HepG2 (cell line): ENCODE results near the gene DCDC2C. TPM values are rescaled to one million over a fixed set of nuclear protein-coding genes. Genes with fewer than 3 reads are reported as not detected.

Experiments
- ATAC-seq: fragments of 200-7000 bp; cut with Tn5 transposase; 3 replicates; pipeline ENCODE4 v1.9.1; 2020; ENCODE audit warnings: mild to moderate bottlenecking, moderate library complexity
- BruUV-seq: library from RNA; stranded (reverse); fragments of 400-500 nt; replicated peaks from 2 replicates; lab custom pipeline; 2021; lab: Mats Ljungman, UMichigan
- CTCF ChIA-PET: fragments of 300-600 bp; formaldehyde crosslinking; extraction: SDS; loops from one replicate; lab custom pipeline; 2021; ENCODE audit warnings: low total read pairs, inconsistent platforms, low intra/inter-chr PET ratio; lab: Yijun Ruan, JAX
- POLR2A ChIA-PET: fragments of 350-600 bp; sonication (Branson Sonifier 250); formaldehyde crosslinking; loops from one replicate; lab custom pipeline; 2020; ENCODE audit warnings: antibody characterized with exemption, inconsistent platforms; lab: Yijun Ruan, JAX
- DNase-seq: peaks from one replicate; pipeline ENCODE4 v3.0.0-alpha.2; 2015; ENCODE audit warnings: low spot score
- FAIRE-seq: peaks from 3 replicates; lab custom pipeline; 2011; peaks lifted over from hg19 to GRCh38; lab: Jason Lieb, UNC
- H2AFZ ChIP-seq: one replicate; pipeline ENCODE4 v1.6.1; 2011; ENCODE audit warnings: low read length, inconsistent platforms
- H3K27ac ChIP-seq: fragments of 300-600 bp; 3 replicates; pipeline ENCODE4 v1.8.0; 2011; ENCODE audit warnings: mixed run types, mild to moderate bottlenecking, mixed read lengths, low read length, inconsistent platforms; ENCODE audit not compliant: insufficient read depth; ENCODE audit errors: extremely low read length
- H3K27me3 ChIP-seq, 2 experiments: fragments of 200-600 bp in 1 of 2; 2 replicates in 1 of 2; 3 replicates in 1 of 2; pipeline versions ENCODE4 v1.6.0 to v1.8.0; 2011; ENCODE audit warnings: low read length in 2 of 2, mild to moderate bottlenecking in 2 of 2, moderate library complexity in 2 of 2, inconsistent platforms in 1 of 2; ENCODE audit not compliant: insufficient read depth in 2 of 2, control insufficient read depth in 1 of 2
- H3K36me3 ChIP-seq, 2 experiments: fragments of 200-600 bp in 1 of 2; replicated peaks in 1 of 2; 2 replicates in 1 of 2; 3 replicates in 1 of 2; pipeline versions ENCODE4 v1.5.1 to v1.8.0; 2011; ENCODE audit warnings: low read length in 2 of 2, inconsistent platforms in 1 of 2; ENCODE audit not compliant: insufficient read depth in 2 of 2, control insufficient read depth in 1 of 2
- H3K4me1 ChIP-seq: 2 replicates; pipeline ENCODE4 v1.5.1; 2012; ENCODE audit warnings: low read length, inconsistent platforms; ENCODE audit not compliant: insufficient read depth
- H3K4me2 ChIP-seq: 2 replicates; pipeline ENCODE4 v1.6.0; 2011; ENCODE audit warnings: low read depth, low read length, inconsistent platforms
- H3K4me3 ChIP-seq, 3 experiments: fragments of 200-600 bp in 1 of 3; sonication (generic), shearing (Covaris generic) in 1 of 3; replicated peaks in 1 of 3; 2 replicates each; pipeline ENCODE4 v1.5.1; 2011 to 2016; ENCODE audit warnings: low read length in 3 of 3, inconsistent platforms in 2 of 3, low read depth in 2 of 3, mild to moderate bottlenecking in 2 of 3, control low read depth in 1 of 3, mixed read lengths in 1 of 3; ENCODE audit not compliant: insufficient read depth in 1 of 3
- H3K79me2 ChIP-seq: one replicate; pipeline ENCODE4 v1.6.1; 2011; ENCODE audit warnings: low read length, inconsistent platforms; ENCODE audit not compliant: insufficient read depth
- H3K9ac ChIP-seq: 2 replicates; pipeline ENCODE4 v1.6.0; 2011; ENCODE audit warnings: mild to moderate bottlenecking, low read depth, low read length, inconsistent platforms; ENCODE audit not compliant: insufficient read depth
- H3K9me3 ChIP-seq: 2 replicates; pipeline ENCODE4 v1.5.1; 2012; ENCODE audit warnings: mild to moderate bottlenecking, low read length
- H4K20me1 ChIP-seq: 2 replicates; pipeline ENCODE4 v1.6.0; 2011; ENCODE audit warnings: inconsistent platforms, mild to moderate bottlenecking, low read length, moderate library complexity; ENCODE audit not compliant: insufficient read depth
- DMAP1 ChIP-seq: IDR thresholded peaks from 2 replicates; pipeline ENCODE4 v1.6.1; 2016
- E2F2 ChIP-seq: sonication (generic); formaldehyde crosslinking; IDR thresholded peaks from 2 replicates; pipeline ENCODE4 v1.4.0; 2020; ENCODE audit warnings: missing genetic modification reagents, borderline replicate concordance
- GPN1 ChIP-seq: sonication (generic); formaldehyde crosslinking; IDR thresholded peaks from 2 replicates; pipeline ENCODE4 v1.5.1; 2020; ENCODE audit warnings: missing genetic modification reagents, borderline replicate concordance
- HOXD1 ChIP-seq: sonication (generic); formaldehyde crosslinking; IDR thresholded peaks from 2 replicates; pipeline ENCODE4 v1.5.0; 2020; ENCODE audit warnings: missing genetic modification reagents
- JUNB ChIP-seq: sonication (generic); formaldehyde crosslinking; IDR thresholded peaks from 2 replicates; pipeline ENCODE4 v1.8.0; 2022; ENCODE audit warnings: missing genetic modification reagents, mild to moderate bottlenecking, borderline replicate concordance
- SOX5 ChIP-seq: IDR thresholded peaks from 2 replicates; pipeline ENCODE4 v1.6.1; 2016; ENCODE audit warnings: borderline replicate concordance
- YEATS4 ChIP-seq: sonication (generic); formaldehyde crosslinking; IDR thresholded peaks from 2 replicates; pipeline ENCODE4 v1.4.0; 2020; ENCODE audit warnings: missing genetic modification reagents, borderline replicate concordance
- ZMAT3 ChIP-seq: sonication (generic); formaldehyde crosslinking; conservative IDR thresholded peaks from 2 replicates; pipeline ENCODE4 v1.7.0; 2021; ENCODE audit warnings: missing genetic modification reagents
- ZNF17 ChIP-seq: sonication (generic); formaldehyde crosslinking; IDR thresholded peaks from 2 replicates; pipeline ENCODE4 v1.5.0; 2020; ENCODE audit warnings: mild to moderate bottlenecking, missing genetic modification reagents
- ZNF264 ChIP-seq: sonication (generic); formaldehyde crosslinking; IDR thresholded peaks from 2 replicates; pipeline ENCODE4 v1.4.0; 2020; ENCODE audit warnings: missing genetic modification reagents
- ZNF775 ChIP-seq: sonication (generic); formaldehyde crosslinking; IDR thresholded peaks from 2 replicates; pipeline ENCODE4 v1.4.0; 2020; ENCODE audit warnings: missing genetic modification reagents, mild to moderate bottlenecking, moderate library complexity, borderline replicate concordance
- WGBS: methylation state at CpG from one replicate; pipeline ENCODE4 v1.1.6; 2017; ENCODE audit warnings: low lambda C conversion rate; 5-methylcytosine and 5-hydroxymethylcytosine counted together
- in situ Hi-C: cut with HindIII; loops from 2 replicates; pipeline ENCODE4 v1.10.0; 2017; ENCODE audit warnings: low pct_unique_long_range_greater_than_20kb; ENCODE audit not compliant: extremely low pct_ligation_motif_present
- intact Hi-C: fragments of 100-400 bp; cut with micrococcal nuclease; formaldehyde crosslinking; loops from one replicate; pipeline ENCODE4 v1.10.0; 2022; ENCODE audit not compliant: unreplicated experiment
- polyA plus RNA-seq, 8 experiments: library from polyadenylated mRNA; depleted of rRNA in 3 of 8; stranded (reverse) in 7 of 8; unstranded in 1 of 8; fragments of >200 nt; fragmentation: Illumina TruSeq in 4 of 8; extraction: Trizol in 4 of 8; gene quantifications; 2 replicates each; pipeline versions ENCODE4 v1.2.1 to v1.2.3, GENCODE V29; 2011 to 2016; ENCODE audit warnings: low read depth in 4 of 8, missing spikeins in 1 of 8, mixed read lengths in 1 of 8; ENCODE audit not compliant: insufficient read depth in 1 of 8
- total RNA-seq, 5 experiments: library from RNA; depleted of rRNA; stranded (reverse); fragments of >200 nt; fragmentation: Illumina TruSeq; extraction: Trizol; gene quantifications; 2 replicates each; pipeline ENCODE4 v1.2.3, GENCODE V29; 2016; ENCODE audit warnings: low read depth in 1 of 5
- TF ChIP-seq, protein P1 (sequence below): sonication (generic); formaldehyde crosslinking; IDR thresholded peaks from 2 replicates; pipeline ENCODE4 v1.4.0; 2020; ENCODE audit warnings: missing genetic modification reagents
- TF ChIP-seq, protein P2 (sequence below): sonication (generic); formaldehyde crosslinking; IDR thresholded peaks from 2 replicates; pipeline ENCODE4 v1.4.0; 2020; ENCODE audit warnings: missing genetic modification reagents
- TF ChIP-seq, protein P3 (sequence below): sonication (generic); formaldehyde crosslinking; IDR thresholded peaks from 2 replicates; pipeline ENCODE4 v1.4.0; 2020; ENCODE audit warnings: missing genetic modification reagents
- TF ChIP-seq, protein P4 (sequence below): sonication (generic); formaldehyde crosslinking; IDR thresholded peaks from 2 replicates; pipeline ENCODE4 v1.4.0; 2020; ENCODE audit warnings: mild to moderate bottlenecking, missing genetic modification reagents

DCDC2C gene
- total and polyA plus RNA-seq, 2 of the 13 experiments (the other 11 are each of a cell fraction or from before 2014, with no cell fraction given): not detected

- DNase-seq (no peak), ATAC-seq (no peak), FAIRE-seq (no peak)
- H2AFZ ChIP-seq: no peak overlapping the region
- no peaks in the 10 kb centered on the region for H3K4me1 ChIP-seq
- no peak overlapping the region for H3K4me3 ChIP-seq
- ChIA-PET CTCF (no interaction called here), POLR2A (no interaction called here)
- no peak overlapping the region for H3K27ac ChIP-seq
- no peaks in the 10 kb centered on the region for H3K9me3 ChIP-seq
- peaks cover 3 to 65% of the 10 kb centered on the region in 2 experiments for H3K27me3 ChIP-seq
- no peaks in the 10 kb centered on the region for H4K20me1 ChIP-seq
- H3K79me2 ChIP-seq: no peaks in the 10 kb centered on the region
- BruUV-seq: no TSS peak
- 38% methylated on average over 24 of the region's 24 CpGs for WGBS
- intact Hi-C loops (no loop called here), in situ Hi-C loops (no loop called here)
- H3K9ac ChIP-seq: no peak overlapping the region
- H3K36me3 ChIP-seq: no peaks in the 10 kb centered on the region
- no peak overlapping the region for H3K4me2 ChIP-seq
- TF ChIP-seq DMAP1 (CRISPR knock-in tag): no peak
- TF ChIP-seq YEATS4 (CRISPR knock-in tag): no peak
- TF ChIP-seq, protein P1, sequence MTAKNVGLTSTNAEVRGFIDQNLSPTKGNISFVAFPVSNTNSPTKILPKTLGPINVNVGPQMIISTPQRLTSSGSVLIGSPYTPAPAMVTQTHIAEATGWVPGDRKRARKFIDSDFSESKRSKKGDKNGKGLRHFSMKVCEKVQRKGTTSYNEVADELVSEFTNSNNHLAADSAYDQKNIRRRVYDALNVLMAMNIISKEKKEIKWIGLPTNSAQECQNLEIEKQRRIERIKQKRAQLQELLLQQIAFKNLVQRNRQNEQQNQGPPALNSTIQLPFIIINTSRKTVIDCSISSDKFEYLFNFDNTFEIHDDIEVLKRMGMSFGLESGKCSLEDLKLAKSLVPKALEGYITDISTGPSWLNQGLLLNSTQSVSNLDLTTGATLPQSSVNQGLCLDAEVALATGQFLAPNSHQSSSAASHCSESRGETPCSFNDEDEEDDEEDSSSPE (CRISPR knock-in tag): no peak
- TF ChIP-seq ZNF264 (CRISPR knock-in tag): no peak
- TF ChIP-seq ZNF17 (CRISPR knock-in tag): no peak
- TF ChIP-seq, protein P2, sequence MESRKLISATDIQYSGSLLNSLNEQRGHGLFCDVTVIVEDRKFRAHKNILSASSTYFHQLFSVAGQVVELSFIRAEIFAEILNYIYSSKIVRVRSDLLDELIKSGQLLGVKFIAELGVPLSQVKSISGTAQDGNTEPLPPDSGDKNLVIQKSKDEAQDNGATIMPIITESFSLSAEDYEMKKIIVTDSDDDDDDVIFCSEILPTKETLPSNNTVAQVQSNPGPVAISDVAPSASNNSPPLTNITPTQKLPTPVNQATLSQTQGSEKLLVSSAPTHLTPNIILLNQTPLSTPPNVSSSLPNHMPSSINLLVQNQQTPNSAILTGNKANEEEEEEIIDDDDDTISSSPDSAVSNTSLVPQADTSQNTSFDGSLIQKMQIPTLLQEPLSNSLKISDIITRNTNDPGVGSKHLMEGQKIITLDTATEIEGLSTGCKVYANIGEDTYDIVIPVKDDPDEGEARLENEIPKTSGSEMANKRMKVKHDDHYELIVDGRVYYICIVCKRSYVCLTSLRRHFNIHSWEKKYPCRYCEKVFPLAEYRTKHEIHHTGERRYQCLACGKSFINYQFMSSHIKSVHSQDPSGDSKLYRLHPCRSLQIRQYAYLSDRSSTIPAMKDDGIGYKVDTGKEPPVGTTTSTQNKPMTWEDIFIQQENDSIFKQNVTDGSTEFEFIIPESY (CRISPR knock-in tag): no peak
- no peak for TF ChIP-seq ZMAT3
- TF ChIP-seq JUNB: no peak
- TF ChIP-seq GPN1 (CRISPR knock-in tag): no peak
- TF ChIP-seq E2F2 (CRISPR knock-in tag): no peak
- TF ChIP-seq, protein P3, sequence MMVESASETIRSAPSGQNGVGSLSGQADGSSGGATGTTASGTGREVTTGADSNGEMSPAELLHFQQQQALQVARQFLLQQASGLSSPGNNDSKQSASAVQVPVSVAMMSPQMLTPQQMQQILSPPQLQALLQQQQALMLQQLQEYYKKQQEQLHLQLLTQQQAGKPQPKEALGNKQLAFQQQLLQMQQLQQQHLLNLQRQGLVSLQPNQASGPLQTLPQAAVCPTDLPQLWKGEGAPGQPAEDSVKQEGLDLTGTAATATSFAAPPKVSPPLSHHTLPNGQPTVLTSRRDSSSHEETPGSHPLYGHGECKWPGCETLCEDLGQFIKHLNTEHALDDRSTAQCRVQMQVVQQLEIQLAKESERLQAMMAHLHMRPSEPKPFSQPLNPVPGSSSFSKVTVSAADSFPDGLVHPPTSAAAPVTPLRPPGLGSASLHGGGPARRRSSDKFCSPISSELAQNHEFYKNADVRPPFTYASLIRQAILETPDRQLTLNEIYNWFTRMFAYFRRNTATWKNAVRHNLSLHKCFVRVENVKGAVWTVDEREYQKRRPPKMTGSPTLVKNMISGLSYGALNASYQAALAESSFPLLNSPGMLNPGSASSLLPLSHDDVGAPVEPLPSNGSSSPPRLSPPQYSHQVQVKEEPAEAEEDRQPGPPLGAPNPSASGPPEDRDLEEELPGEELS (CRISPR knock-in tag): no peak
- no peak for TF ChIP-seq ZNF775 (CRISPR knock-in tag)
- no peak for TF ChIP-seq SOX5
- no peak for TF ChIP-seq HOXD1 (CRISPR knock-in tag)
- TF ChIP-seq, protein P4, sequence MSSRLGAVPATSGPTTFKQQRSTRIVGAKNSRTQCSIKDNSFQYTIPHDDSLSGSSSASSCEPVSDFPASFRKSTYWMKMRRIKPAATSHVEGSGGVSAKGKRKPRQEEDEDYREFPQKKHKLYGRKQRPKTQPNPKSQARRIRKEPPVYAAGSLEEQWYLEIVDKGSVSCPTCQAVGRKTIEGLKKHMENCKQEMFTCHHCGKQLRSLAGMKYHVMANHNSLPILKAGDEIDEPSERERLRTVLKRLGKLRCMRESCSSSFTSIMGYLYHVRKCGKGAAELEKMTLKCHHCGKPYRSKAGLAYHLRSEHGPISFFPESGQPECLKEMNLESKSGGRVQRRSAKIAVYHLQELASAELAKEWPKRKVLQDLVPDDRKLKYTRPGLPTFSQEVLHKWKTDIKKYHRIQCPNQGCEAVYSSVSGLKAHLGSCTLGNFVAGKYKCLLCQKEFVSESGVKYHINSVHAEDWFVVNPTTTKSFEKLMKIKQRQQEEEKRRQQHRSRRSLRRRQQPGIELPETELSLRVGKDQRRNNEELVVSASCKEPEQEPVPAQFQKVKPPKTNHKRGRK (CRISPR knock-in tag): no peak
Observed at GRCh38 chr2:3778851-3779495, 75.6 kb downstream of the DCDC2C start.
